HG03108 (cell line): ENCODE measurements around the gene MDGA2.

Experiments
- ATAC-seq: cut with Tn5 transposase; IDR thresholded peaks from one replicate; pipeline ENCODE4 v1.9.1; 2021; ENCODE audit warnings: moderate library complexity; ENCODE audit not compliant: unreplicated experiment

The MDGA2 gene

DNA sequence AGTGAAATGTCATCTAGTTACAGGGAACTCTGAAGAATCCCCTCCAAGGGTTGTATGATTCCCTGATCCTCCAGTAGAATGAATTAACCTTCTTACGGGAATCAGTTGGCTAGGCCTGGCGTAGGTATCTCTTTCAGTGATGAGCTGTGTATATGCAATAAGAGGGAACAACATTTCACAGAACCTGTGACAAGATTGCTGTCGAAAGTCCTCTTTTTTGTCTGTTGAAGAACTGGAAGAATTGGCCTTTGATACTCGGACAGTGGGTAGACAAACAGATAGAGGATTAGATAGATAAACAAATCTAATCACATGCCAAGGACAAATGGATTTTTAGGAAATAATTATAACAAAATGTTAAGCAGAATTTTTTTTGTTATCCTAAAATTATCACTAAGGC, 184.6 kb downstream of the MDGA2 start:
- no peak for ATAC-seq

DNA sequence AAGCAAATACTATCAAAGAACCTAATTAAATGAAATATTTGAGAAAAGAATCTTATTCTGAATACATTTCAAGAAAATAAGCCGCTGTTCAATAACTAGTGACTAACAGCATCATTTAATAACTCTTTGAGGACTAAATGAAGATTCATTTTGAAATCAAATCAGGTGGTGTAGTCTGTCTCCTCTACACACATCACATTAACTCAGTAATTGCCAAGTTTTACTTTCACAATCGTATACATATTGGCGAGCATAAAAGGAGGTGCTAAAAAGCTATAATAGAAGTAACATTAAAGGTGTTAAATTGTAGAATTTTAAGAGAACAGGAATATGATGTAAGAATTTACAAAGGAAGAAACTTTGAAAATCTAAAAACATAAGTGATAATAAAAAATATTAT, 185.1 kb downstream of the MDGA2 start:
- no peak for ATAC-seq

DNA sequence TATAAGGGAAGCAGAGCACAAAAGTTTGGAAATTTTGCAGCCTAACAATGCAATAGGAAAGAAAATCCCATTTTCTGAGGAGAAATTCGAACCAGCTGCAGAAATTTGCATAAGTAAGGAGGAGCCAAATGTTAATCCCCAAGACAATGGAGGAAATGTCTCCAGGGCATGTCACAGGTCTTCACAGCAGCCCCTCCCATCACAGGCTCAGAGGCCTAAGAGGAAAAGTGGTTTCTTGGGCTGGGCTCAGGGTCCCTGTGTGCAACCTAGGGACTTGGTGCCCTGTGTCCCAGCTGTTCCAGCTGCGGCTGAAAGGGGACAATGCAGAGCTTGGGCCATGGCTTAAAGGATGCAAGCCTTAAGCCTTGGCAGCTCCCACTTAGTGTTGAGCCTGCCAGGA, 190.0 kb downstream of the MDGA2 start:
- no peak for ATAC-seq

DNA sequence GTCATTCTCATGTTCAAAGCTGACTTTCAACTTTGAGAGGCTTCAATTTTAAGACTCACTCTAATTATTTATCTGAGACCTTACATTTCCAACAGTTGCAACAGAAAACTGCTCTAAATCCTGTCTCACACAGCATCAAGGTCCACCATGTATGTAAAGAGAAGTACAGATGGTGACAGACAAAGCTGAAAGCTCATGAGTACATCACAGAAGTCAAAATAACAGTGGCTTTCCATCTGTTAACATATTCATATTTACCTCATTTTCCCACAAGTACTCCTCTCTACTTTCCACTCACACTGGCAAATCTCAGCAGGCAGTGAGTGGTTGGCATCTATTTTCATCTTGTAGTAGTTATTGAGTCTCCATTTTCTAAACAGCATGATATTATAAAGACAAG, 192.0 kb downstream of the MDGA2 start:
- no peak for ATAC-seq

DNA sequence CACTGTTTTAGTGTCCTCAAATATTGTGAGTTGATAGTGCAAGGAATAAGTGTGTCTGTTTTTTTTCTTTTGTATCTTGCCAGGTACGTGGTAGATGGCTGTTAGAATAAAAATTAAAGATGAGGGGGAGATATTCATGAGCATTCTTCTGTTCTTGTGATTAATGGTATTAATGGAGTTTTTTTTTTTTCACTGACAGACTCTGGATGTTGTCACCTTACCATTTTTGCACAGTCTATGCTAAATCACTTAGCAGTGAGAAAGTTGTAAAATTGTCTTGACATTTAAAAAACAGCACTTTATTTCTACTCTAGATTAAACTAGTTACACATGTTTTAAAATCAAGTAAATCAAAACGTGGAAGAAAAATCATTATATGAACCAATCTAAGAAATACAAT, 204.3 kb downstream of the MDGA2 start:
- no peak for ATAC-seq

- ATAC-seq, result no peak
These were observed 208.5 kb downstream of the MDGA2 start for GRCh38 chr14:47466916-47467315.

DNA sequence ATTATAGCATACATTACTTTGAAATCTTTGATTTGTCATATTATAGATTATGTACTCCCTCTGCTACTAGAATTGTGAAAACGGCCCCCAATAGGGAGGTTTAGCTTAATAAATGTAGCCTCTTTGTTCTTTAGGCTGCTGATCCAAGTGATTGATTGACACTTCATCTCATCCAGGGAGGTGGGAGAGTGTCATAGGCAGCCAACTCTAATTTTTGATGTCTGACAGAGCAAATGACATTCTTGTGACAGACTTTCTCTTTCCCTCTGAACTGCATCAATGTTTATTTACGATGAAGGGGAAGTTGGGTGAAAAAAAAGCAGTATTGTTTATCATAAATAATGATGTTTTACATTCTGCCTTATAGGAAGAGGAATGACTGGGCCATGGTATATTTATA, 221.4 kb downstream of the MDGA2 start:
- no peak for ATAC-seq

- no peak for ATAC-seq
These were observed 228.3 kb downstream of the MDGA2 start for GRCh38 chr14:47447076-47447475.

DNA sequence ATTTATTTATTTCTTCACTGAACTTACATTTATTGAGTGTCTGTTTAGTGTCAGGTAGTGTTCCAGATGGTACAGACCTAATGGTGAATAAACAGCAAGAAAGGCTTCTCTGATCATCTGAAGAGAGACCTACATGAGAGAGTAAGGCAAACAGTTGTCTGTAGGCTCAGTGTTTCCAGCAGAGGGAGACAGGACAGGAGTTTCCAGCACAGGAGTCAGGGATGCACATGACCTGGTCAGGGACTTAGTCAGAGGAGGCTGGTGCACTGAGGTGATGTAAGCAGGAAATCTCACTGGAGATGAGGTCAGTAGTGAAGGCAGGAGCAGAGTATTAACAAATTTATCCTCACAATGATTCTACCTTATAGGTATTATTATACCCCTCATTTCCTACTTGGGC, 233.2 kb downstream of the MDGA2 start:
- no peak for ATAC-seq

DNA sequence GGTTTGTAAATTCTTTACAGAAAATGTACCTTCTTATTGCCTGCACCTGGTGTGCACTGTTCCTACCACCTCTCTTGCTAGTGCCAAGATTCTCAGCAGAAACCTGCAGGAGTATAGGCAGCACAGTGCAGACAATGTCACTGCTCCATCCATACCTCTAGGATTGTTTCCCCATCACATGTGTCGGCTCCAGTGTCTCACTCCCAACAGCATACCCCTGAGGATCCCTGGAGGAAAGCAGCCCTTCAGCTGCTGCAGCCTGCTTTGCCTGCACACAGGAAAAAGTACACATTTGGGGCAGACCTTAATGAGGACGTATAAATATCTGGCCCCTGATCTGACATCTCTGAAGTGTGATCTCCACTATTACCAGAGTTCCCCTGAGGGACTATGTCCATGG, 235.5 kb downstream of the MDGA2 start:
- ATAC-seq, result no peak

- ATAC-seq, result no peak
These were observed 236.7 kb downstream of the MDGA2 start for GRCh38 chr14:47438650-47439140.

DNA sequence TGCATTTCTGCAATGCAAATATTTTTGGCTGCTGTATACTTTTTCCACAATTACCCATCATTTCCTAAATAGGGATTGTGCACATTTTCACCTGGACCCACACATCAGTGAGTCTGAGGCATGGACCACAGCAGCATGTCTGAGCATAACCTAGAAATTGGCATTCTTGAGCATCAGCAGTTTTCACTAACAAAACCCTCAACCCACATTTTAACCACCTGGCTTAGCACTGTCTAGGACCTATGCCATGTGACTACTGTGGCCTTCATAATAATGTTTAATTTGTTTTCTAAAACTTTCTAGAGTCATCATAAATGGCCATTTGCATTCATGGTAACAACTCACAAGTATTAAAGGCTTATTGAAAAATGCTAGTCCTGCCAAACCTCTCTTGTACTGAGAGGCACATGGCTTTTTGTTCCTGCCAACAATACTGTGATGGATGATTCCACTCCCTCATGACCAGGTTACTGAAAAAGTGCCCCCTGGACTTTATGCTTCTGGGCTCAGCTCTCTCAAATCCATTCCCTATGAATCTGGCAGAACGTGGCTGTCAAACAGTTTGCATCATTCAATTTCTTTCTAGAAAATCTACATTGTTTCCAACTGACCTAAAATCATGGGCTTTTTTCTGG, 240.0 kb downstream of the MDGA2 start:
- ATAC-seq, result no peak

DNA sequence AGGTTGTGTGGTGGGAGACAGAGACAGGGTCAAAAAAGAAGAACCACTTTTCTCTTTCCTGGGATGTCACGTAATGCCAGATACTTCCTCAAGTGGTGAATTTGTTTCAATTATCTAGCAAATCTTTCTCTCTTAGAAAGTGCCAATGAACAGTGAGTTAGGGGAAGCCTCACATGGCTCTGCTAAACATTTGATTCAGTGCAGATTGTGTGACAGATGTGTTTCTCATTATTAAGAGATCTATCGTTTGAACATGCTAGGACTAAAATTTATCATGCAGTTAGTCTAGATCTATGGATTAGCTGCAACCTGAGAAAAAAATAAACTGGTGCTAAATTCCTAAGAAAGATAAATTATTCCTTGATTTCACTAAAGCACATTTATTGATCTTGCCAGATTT, 247.8 kb downstream of the MDGA2 start:
- ATAC-seq, result no peak

DNA sequence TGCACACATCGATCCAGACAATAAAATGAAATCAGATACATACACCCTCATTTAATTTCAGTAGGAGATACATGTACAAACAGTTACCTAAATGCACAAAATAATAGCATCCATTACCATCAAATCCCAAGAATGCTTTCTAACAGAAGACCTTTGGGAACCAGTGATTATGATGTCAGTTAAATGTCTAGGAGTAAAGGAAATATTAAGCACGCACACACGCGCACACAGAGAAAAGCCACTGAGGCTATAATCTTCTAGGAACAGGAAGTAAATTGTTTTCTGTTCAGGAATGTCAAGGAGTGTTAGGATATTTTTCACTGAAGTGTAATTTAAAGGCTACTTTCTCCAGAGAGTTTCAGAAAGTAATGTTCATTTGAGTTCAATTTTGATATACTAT, 250.1 kb downstream of the MDGA2 start:
- ATAC-seq, result no peak

DNA sequence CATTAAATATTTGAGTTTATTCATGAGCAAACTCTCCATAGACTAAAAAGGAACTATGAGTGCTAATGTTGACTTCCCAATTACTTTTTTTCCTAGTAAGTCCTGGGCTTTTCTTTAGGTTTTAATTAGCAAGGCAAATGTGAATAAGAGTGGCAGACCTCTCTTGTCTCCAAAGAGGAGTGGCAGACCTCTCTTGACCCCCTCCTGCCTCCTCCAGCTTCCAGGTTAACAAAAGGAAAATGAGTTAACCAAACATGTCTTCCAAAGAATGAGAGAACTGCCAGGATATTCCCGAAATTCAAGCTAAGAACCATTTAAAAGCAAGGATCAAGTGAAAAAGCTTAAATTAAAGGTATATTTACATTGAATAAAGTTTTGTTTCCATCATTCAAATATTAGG, 253.2 kb downstream of the MDGA2 start:
- ATAC-seq, result no peak

DNA sequence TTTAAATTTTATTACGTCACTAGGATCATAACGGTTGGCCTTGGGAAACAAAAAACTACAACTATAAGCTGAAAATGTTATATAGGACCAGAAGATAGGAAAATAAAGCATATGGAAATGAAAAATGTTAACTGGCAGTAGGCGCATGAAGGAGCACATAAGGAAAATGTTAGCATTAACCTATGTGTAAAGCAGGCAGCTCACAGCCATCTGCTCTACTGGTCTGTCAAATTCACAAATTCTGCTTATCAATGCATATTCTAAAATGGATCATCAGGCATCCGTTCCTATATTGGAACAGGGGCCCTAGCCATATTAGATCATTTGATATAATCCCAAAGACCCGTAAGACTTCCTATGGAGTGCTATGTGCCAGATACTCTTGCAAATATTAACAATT, 263.9 kb downstream of the MDGA2 start:
- ATAC-seq, result no peak

- ATAC-seq, result no peak
These were observed 283.1 kb downstream of the MDGA2 start for GRCh38 chr14:47392326-47392725.

DNA sequence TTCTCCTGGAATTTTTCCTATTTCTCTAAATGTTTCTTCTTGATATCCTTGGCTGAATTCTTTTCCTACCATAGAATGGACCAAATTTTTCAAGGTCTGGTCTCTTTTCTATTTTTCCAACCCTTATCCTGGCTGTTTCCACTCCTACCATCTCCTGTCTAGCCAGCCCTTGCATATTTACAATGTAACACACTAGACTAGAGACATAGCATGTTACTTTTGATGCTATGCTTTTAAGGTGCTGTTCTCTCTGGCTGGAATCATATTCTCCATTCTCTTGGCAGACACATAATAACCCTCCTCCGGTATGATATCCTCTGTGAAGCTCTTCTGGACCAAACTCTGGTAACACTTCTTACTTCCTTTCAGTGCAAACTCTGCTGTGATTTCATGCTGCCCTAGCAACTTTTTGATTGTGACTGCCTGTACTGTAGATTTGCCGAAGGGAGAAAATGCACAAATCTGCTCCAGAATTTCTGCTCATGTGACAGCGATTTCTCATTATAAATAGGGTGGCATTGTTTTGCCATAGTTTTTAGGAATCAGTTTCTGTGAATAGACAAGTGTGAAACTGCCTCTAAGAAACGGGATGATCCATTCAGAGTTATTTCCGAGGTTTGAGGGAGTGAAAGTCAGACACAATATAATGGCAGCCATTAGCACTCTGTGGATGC, 284.4 kb downstream of the MDGA2 start:
- ATAC-seq, result no peak

GRCh38 chr14:47389535-47389934, 285.9 kb downstream of the MDGA2 start:
- no peak for ATAC-seq

DNA sequence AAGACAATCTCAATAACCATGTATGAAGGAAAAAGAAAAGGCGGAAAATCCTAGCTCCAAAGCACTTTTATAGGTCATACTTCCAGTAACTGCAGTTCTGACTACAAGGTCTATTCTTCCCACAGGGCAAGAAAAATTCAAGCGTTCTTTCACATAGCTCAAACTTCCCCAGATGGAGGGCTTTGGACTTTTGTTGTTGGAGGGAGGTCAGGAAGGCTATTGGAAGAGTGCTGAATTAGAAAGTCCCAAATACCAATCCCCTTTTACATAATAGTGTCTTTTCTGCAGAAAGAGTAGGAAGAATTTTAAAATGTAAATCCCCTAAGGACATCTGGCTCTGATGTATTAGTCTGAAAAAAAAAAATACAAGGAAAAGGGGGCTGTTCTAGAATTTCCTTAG, 309.4 kb downstream of the MDGA2 start:
- ATAC-seq, result no peak

DNA sequence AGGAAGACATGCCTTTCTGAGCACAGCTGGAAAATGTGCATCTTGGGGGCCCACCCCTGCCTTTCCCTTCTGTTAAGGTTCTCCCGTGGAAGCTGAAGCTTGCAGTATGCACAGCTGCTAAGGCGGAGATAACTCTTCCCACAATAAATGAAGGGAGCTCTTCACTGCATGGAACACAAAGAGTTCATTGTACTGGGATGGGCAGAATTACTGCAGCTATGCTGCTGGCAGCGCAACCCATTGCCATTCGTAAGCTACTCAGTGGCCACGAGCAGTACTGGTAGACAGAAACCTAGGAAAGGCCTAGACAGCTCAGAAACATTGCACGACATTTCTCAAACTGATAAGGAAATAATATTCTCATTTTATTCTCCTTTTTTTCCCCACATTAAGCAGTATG, 310.2 kb downstream of the MDGA2 start:
- ATAC-seq, result no peak

DNA sequence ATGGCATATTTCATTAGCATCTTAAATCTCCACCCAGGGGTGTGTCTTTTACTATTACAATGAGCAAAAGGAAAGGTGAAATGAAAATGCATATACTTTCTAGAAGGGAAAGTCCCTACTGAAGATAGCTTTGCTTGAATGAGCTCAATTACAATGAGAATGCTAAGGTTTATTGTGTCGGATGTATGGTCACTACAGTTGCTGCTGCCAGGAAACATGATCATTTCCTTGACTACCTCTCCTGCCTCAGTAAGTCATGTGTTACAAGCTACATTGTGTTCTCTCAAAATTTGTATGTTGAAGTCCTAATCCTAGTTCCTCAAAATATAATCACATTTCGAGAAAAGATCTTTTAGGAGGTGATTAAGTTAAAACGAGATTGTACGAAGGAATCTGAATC, 322.2 kb downstream of the MDGA2 start:
- ATAC-seq, result no peak

- ATAC-seq, result no peak
These were observed 328.6 kb downstream of the MDGA2 start for GRCh38 chr14:47346849-47347248.
